ENCODE data around the gene POU2F1.

Gene POU2F1

DNA sequence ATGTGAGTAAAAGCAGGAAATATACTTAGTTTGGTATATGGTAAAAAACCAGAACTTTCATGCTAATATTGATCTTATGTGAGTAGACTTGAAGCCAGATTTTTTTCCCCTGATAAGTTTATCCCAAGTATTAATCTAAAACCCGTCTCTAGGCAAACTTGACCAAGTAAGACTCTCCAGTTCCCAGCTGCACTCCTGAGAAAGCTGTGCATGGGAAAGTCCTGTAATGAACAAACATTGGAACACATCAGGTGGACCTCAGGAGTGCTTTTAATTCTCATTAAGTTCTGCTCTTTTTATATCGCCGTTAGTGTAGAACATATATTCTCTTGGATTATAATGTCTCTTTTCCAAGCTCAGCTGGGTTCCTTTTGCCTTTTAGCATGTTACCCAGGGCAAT, 192.6 kb downstream of the POU2F1 start:
- no peak for DNase-seq (ENCODE audit: low read depth in 4 of 4, low spot score in 1 of 4)

DNA sequence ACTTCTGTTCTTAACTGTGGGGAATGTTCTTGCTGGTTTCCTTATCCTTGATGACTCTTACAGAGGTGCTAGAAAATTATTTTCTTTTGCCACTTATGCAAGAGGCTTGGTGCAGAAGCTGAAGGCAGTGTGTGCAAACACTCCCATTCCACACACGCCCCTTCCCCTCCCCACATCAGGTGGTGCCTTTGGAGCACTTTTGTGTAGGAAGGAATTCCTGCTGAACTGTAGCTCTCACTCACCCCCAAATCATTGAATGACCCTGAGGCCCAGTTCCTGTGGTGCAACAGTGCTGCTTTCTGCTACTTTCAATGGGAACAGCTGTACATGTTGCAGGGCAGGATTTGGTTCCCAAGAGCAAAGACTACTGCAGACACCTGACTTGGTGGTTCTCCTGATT, 195.8 kb downstream of the POU2F1 start:
- DNase-seq (ENCODE audit: low read depth in 4 of 4, low spot score in 1 of 4) = no peak

DNA sequence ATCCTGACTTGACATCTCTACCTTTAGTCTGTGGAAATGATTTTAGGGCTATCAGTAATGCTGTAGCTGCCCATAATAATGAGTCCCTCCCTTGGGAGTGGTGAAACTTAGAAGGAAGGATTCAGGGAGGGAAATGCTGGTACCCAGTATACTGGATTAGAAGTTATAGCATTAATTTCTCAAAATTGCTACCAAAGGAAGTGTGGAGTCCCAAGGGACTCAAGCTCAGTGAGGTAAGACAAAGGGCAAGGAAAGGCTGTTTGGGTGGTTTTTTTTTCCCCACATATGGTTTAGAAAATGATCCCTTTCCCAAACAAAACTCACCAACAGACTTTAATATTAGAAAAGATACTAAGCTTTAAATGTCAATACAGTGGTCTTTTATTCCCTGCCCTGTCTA, 197.7 kb downstream of the POU2F1 start:
- DNase-seq (ENCODE audit: low read depth in 4 of 4, low spot score in 1 of 4) = no peak

DNA sequence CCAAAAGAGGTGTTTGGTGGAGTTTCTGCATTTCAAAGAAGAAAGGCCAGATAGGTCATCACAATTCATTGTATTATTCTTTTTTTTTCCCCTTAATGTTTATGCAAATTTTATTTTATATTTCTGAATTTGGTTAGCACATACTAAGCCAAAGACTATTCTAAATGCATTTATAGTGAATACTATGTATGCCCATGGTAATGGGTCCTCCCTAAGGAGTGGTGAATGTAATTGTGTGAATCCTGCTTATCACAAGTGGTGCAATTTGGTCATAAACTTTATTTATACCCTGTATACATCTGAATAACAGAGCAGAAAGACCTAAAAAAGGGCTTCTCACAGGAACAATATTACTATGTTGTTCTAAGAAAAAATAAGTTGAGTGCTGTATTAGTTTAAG, 198.6 kb downstream of the POU2F1 start:
- DNase-seq (ENCODE audit: low read depth in 4 of 4, low spot score in 1 of 4) = no peak

DNA sequence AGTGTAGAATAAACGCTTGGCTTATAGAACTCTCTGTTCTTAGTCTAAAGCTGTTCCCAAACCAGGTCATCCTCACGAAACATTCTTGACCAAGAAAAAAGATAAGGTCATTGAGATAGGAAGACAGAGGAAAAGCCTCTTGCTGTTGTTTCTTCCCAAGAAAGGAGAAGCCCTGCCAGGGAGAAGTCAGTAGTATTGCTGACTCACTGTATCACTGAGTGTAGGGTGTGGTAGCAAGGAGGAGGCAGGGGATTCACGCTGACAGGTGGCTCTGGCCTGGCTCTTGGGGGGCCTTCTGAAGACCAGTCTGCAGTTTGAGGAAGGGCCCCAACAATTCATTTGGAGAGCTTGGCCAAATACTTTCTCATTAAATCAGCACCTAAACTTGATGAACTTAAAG, 199.8 kb downstream of the POU2F1 start:
- DNase-seq (ENCODE audit: low read depth in 4 of 4, low spot score in 1 of 4) = no peak

DNA sequence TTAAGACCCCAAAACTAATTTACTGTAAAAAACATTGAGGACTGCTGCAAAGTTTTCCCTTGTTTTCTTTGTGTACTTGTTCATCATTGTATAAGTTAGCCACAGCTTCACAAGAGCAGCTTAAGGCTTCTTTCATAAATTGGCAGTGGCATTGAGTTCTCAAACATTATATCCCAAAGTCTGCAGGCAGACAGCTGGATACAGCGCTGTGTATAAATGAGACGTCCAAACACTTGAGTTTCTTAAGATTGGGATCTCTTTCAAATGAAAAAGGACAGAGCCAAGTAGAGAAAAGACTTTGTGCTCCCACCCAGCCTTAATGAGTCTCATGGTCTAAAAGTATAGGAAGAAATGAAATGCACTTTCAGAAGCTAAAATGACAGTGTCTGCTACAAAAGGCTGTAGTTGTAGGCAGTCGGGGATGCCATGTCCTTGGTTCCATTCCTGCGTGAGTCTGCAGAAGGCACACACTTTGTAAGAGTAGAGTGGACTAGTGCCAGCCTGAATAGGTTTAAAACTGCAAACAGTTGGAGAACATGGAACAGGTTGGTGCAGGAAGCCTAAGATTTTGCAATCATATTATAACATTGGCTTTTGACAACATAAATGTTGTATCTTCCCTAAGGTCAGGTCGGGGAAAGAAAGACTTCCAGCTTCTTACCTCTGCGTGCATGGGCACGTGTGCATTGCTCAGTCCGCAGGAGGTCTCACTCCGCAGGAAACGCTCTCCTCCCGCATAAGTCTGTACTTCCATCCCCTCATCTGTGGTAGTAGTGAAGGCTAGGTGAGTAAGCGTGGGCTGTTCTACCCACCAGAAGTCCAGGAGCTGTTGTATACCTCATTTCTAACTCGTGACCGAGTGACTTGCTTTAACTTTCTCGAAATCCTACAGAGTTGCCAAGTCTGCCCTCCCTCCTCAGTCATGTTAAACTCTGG, 203.3 kb downstream of the POU2F1 start:
- DNase-seq (ENCODE audit: low read depth in 4 of 4, low spot score in 1 of 4) = no peak

DNA sequence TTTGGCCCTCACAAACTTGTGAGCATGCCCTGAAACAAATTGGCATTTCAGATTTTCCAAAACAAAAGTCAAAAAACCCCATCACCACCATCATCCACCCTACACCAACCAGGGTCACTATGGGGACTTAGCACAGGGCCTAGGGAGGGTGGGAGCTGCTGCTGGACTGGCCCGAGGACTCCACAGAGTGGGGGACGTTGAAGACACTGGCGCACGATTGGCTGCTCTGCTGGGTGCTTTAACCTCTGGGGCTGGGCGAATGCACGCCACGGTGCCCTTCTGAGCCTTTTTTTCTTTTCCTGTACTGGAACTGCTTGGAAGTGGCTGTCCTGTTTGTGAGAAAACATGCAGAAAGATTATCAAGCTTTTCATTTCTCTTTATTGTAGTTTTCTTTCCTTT, 204.8 kb downstream of the POU2F1 start:
- DNase-seq (ENCODE audit: low read depth in 4 of 4, low spot score in 1 of 4) = no peak

DNA sequence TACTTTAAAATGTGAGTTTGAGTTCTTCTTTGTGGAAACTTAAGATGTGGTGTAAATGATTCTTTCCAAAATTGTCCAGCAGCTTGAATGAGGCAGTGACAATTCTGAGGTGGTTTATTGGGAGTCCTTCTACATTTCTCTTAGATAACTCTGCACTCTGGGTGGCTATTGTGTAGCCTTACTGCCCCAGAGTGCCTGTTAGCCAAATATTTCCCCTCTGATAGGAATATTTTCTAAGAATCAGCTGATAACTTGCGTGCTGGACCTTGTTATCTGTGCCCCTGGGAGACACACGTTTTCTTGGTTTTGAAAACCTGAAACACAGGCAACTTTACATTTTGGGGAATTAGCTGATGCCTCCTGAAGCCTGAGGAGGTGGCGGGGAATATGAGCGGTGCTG, 206.0 kb downstream of the POU2F1 start:
- no peak for DNase-seq (ENCODE audit: low read depth in 4 of 4, low spot score in 1 of 4)

DNA sequence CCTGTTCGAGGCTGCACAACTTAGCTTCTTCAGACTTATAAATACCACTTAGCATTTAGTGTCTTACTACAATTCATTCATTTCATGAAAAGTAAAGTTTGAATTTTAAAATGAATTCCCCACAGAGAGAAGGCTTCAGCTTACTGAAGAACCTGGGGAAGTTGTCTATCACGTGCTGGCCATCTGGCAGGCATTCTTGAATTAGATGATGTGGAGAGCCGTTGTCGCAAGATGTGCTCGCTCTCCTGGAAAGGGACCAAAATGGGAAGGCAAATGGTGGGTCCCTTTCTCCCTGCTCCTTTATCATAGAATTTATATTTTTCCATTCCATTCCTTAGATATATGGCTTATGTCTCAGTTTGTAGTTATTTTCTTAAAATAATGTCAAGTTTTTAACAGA, 207.2 kb downstream of the POU2F1 start:
- no peak for DNase-seq (ENCODE audit: low read depth in 4 of 4, low spot score in 1 of 4)

DNA sequence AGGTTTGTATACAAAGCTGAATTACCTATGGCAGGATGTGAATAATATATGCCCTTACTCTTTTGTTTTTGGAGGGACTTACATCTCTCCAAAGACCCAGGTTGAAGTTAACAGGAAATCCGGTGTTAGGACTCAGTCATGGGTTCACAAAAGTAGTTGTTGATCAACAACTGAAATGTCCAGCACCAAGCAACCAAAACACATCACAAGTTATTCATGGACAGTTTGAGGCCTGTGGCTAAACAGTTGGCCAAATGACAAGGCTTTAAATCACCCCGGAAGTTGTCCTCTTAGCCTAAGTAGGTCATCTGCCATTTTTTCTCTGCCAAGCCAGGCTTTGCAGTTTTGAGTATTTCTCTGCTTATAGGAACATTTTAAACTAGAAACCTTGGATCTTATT, 207.7 kb downstream of the POU2F1 start:
- no peak for DNase-seq (ENCODE audit: low read depth in 4 of 4, low spot score in 1 of 4)

DNA sequence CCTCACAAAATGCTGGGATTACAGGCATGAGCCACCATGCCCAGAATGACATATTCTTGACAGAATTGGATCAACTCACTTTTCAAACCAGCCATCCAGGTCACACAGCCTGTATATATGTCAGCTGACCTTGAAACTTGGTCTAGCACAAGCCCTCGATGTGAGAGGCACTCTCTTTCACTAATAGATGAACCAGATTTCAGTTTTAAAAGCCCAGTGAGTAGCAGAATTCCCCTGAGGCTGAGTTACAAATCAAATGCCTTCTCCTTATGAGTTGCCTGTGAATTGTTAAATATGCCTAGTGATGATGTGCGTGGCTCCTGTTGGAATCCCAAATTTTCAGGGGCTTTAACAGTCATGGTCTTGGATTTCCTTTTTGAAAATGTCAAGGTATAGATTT, 208.9 kb downstream of the POU2F1 start:
- no peak for DNase-seq (ENCODE audit: low read depth in 4 of 4, low spot score in 1 of 4)

DNA sequence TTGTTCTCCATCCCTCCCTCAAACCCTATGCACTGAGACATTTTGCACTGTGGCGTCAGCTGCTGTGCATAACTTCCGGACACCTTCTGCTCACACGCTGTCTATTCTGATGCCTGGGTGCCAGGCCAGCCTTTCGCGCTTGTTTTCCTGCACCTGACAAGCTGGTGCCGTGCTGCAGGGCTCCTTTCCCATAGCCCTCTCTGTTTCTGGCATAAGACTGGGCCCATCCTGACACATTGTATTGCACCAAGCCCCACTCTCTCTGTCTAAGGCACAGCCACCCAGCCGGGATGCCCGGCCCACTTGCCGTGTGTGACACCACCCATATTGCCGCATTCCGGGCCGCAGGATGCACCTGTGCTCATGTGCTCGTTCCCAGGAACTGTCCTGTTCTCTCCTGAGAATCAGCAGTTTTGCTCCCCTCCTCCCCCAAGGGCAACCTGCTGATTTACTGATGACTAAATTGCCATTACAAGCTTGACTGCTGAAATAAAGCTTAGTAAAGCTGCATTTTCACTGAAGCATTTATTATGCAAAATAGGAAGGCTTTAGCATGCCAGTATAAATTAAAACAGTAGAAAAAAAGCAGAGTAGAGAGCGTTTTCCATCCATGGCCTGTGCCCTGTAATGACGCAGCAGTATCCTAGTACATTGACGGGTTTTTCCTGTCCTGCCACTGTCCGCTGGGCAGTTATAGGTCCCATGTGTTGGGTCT, 209.6 kb downstream of the POU2F1 start:
- DNase-seq (ENCODE audit: low read depth in 4 of 4, low spot score in 1 of 4) = no peak

DNA sequence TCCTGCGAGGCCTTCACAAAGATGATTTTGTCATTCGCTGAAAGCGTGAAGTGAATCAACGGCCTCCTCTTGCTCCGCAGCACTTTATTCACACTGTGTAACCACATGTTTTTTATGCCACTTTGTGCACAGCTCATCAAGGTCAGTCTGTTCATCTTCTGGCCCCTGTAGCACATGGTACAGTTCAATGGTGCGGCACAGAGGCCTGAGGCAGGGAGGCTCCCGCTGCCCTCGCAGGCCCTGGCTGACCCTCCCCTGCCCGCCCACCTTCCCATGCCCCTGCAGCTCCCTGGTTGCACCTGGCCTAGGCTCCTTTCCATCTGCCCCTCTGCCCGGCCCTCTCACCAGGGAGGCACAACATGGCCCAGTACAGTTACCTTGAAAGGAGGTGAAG, 210.2 kb downstream of the POU2F1 start:
- no peak for DNase-seq (ENCODE audit: low read depth in 4 of 4, low spot score in 1 of 4)

DNA sequence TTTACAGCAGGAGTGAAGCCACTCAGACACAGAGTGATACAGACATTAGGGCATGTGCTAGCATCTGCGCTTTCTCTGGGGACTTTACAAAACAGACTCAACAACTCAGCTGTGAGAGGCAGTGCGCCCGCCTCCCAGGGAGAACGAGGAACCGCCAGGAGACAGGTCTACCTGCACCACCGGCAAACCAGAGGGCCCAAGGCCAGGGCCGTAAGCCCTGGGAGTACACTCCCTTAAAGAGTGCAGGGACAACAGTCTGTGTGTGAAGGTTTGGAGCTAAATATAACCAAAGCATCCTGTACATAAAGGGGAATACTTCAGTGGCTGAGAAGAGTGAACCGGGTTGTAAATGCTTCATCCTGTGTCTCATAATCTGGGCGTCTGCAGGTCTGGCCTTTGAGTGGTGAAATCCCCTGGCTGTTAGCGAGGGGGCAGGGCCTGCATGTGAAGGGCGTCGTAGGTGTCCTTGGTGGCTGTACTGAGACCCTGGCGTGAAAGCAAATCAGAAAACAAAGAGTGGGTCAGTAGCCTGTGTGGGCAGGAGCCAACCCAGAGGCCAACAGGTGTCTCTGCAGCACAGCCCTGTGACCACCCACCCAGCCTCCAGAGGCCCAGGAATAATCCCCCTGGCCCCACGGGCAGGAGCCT, 210.7 kb downstream of the POU2F1 start:
- DNase-seq (ENCODE audit: low read depth in 4 of 4, low spot score in 1 of 4) = no peak

DNA sequence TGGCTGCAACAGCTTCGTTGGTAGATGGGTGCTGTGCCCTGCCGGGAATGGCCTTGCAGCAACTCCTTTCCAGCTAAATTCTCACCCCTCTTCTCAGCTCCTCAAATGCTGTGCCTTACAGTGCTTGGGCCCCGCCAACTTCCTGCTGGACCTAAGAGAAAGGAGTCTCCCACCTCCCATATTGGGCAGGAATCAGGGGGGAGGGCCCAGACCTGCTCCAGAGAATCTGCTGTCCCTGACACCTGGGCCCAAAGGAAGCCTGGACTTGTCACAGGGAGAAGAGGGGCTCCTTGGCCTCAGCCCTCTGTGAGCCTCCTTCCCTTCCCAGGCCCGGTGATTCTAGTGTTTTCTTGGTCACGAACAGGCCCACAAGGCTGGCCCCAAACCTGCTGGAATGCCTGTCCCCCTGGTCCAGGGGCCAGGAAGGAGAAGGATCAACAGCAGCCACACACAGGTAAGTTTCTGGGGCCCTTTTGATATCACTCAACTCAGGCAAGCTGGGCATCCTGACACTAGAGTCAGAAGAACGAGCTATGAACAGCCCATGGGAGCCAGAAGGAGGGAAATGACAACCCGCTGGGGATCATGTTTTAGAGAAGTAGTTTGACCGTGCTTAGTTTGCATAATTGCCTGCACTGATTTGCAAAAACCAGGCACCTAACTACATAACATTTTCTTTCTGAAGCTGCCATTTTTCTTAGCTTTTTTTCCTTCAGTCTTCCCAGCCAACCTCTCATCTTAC, 211.4 kb downstream of the POU2F1 start:
- no peak for DNase-seq (ENCODE audit: low read depth in 4 of 4, low spot score in 1 of 4)

DNA sequence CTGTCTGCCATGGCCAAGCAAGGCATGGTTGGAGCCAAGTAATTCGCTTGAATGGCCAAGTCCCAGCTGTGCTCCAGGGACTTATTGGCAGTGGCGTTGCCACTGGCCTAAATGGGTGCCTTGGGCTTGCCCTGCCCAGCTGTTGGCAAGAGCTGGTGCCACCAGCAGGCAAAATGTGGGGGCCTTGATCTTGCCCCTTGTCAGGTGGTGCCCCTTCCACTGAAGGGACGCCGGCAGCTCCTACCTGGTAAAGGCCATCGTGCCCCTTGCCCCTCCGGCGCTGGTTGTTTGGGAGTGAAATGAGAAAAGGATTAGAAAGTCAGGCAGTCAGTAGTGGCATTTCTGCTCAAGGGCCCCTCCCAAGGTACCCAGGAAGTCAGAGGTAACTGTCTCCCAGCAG, 212.1 kb downstream of the POU2F1 start:
- no peak for DNase-seq (ENCODE audit: low read depth in 4 of 4, low spot score in 1 of 4)

DNA sequence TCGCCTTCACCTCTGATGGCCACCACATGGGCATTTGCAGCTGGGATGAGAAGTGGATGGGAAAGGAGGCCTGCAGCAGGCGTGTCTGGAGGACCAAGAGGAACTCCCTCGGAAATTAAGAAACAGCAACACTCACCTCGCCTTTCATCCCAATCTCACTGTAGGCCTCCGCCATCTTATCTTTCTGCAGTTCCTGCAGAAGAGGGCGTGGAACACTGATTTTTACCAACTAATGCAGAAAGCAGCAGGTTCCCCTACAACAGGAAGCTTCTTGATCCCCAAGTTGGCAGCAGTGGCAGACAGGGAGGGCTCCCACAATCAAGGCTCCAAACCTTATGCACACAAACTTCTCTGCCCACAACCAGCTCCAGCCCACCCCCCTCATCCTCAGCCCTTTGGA, 213.2 kb downstream of the POU2F1 start:
- DNase-seq (ENCODE audit: low read depth in 4 of 4, low spot score in 1 of 4) = no peak

DNA sequence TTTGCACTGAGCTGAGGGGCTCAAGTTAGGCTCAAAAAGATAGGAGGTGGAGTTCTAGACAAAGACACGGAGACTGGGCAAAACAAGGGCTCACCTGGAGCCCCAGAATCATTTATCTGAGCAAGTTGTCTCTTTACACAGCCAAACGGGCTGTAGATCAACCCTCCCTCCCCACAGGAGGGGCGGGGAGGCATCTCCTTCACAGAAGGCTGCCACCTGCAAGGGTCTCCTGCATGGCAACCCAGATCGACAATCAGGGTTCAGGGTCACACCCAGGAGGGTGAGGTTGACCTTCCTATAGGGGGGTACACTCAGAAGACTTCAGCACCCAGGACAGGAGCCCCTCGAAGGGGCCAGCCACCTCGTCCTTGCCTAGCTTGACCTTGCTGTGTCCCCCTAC, 213.6 kb downstream of the POU2F1 start:
- DNase-seq (ENCODE audit: low read depth in 4 of 4, low spot score in 1 of 4) = no peak

DNA sequence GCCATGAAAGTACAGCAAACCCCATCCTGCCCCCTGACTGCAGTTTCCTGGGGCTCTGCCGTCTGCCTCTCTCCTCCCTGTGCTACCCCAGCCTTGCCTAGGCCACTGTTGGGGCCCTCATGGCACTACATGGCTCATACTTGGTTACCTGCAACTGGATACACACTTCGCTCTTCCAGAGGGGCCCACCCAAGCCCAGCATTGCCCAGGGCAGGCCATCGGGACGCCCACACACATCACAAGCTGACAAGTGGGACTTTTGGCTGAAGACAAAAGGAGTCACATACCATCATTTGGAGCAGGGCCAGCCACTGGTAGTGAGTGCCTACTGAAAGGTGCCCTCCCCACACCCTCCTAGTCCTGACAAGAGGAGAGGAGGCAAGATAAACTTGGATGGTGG, 214.8 kb downstream of the POU2F1 start:
- DNase-seq (ENCODE audit: low read depth in 4 of 4, low spot score in 1 of 4) = no peak

DNA sequence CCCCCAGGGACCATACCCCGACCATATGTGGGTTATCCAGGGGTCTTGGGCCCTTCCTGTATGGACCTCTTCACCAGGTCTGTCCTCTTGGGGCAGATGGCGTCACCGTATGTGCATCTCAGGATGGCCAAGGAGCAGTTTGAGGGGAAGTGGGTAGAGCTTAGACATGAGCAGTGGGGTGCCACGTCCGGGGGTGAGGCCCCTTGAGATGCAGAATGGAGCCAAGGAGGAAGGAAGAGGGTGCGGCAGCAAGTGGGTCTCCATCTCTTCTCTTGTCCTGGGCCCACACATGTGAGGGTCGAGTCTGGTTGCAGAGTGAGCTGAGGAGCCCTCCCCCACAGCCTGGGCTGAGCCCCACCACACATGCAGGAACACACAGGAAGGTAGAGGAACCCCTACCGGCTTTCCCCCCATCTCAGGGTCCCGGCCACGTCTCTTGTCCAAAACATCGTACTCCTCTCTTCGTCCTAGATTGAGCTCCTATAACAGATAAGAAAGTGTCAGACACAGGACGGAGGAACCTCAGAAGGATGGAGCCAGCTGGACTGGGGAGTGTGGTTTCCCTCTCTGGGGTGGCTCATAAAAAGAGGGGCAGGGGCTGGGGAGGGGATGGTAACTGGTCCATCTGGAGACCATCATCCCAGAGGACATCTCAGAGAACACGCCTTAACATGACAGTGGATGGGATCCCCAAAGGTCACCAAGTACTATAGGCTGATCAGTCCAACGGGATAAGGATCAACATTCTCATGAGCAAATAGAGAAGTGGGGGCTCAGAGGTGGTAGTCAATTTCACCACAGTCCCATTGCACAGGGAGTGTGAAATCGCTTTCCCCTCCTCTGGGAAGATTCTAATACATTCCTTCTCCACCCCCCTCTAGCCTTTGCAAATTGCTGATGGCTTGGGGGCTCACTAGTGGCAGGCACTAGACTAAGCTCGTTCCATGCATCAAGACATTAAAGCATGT, 217.8 kb downstream of the POU2F1 start:
- DNase-seq (ENCODE audit: low read depth in 4 of 4, low spot score in 1 of 4) = no peak
